ENCODE data around the gene SHROOM2.
"Not testable (repeated sequence)": the region's sequence is repeated elsewhere in the genome, so short reads cannot be mapped to it uniquely, and the experiment has no call there.

Gene SHROOM2

GRCh38 chrX:9842541-9842940 lies 56.3 kb downstream of the SHROOM2 start:
- no peak for DNase-seq

- DNase-seq, result no peak
These were observed 58.8 kb downstream of the SHROOM2 start for GRCh38 chrX:9844936-9845577.

GRCh38 chrX:9845578-9845952 lies 59.3 kb downstream of the SHROOM2 start:
- no peak for DNase-seq

GRCh38 chrX:9846631-9847030 lies 60.4 kb downstream of the SHROOM2 start:
- DNase-seq, result no peak

GRCh38 chrX:9847071-9847470 lies 60.8 kb downstream of the SHROOM2 start:
- DNase-seq, result no peak

- no peak for DNase-seq
These were observed 62.7 kb downstream of the SHROOM2 start for GRCh38 chrX:9848718-9849479.

- DNase-seq, result no peak
These were observed 65.7 kb downstream of the SHROOM2 start for GRCh38 chrX:9851890-9852289.

- DNase-seq, result no peak
These were observed 67.1 kb downstream of the SHROOM2 start for GRCh38 chrX:9853307-9853706.

GRCh38 chrX:9855561-9856283 lies 69.5 kb downstream of the SHROOM2 start:
- DNase-seq, result no peak

- no peak for DNase-seq
These were observed 70.4 kb downstream of the SHROOM2 start for GRCh38 chrX:9856588-9856987.

GRCh38 chrX:9857575-9858474 lies 71.6 kb downstream of the SHROOM2 start:
- DNase-seq, result no peak

- DNase-seq, result not testable (repeated sequence)
These were observed 72.5 kb downstream of the SHROOM2 start for GRCh38 chrX:9858684-9859083.

- no peak for DNase-seq
These were observed 73.7 kb downstream of the SHROOM2 start for GRCh38 chrX:9859711-9860555.

GRCh38 chrX:9860826-9861225 lies 74.6 kb downstream of the SHROOM2 start:
- no peak for DNase-seq

- no peak for DNase-seq
These were observed 75.5 kb downstream of the SHROOM2 start for GRCh38 chrX:9861711-9862110.

- DNase-seq, result no peak
These were observed 76.3 kb downstream of the SHROOM2 start for GRCh38 chrX:9862525-9862924.

- DNase-seq, result no peak
These were observed 76.7 kb downstream of the SHROOM2 start for GRCh38 chrX:9862953-9863352.

GRCh38 chrX:9864011-9864410 lies 77.8 kb downstream of the SHROOM2 start:
- no peak for DNase-seq

- DNase-seq, result no peak
These were observed 79.7 kb downstream of the SHROOM2 start for GRCh38 chrX:9865804-9866472.

GRCh38 chrX:9866633-9867032 lies 80.4 kb downstream of the SHROOM2 start:
- no peak for DNase-seq

- no peak for DNase-seq
These were observed 81.0 kb downstream of the SHROOM2 start for GRCh38 chrX:9867226-9867625.

Data from SIG-M5 (cell line).